Measurements from ENCODE around the gene LOXL3.
A peak's percentile ranks its signal among the peaks of the same experiment; 100 is the strongest.

The LOXL3 gene

GRCh38 chr2:74560591-74560990, 6.8 kb upstream of the LOXL3 start:
- no peak for ATAC-seq
- H3K27ac Mint-ChIP-seq = peak overlapping the region; percentile 82

DNA sequence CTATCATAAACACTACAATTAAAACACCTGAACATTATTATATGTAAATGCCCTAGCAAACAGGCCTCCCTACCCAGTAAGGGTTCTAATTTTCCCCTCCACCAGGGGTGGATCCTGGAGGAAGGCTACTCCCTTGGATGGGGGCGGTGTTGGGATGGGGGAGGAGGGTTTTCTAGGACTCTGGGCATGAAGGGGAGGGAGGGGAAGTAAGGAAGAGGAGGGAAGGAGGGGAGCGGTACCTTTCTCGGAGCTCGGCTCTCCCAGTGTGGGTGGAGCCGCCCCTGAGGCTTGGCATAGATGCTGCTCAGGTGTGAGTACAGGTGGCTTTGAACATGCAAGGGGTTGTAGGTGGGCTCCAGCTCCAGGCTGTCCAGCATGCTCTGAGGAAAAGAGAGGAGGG, 6.2 kb upstream of the LOXL3 start:
- Mint-ChIP-seq H3K36me3 (peaks cover 19% of the 10 kb centered on the region), H3K27ac (peak overlapping the region; percentile 82)
- no peak for ATAC-seq

More at GRCh38 chr2:74560591-74560990, 6.8 kb upstream of the LOXL3 start:
- Mint-ChIP-seq H3K36me3 (peaks cover 15% of the 10 kb centered on the region), H3K4me3 (no peak overlapping the region), H3K9me3 (no peaks in the 10 kb centered on the region), H3K4me1 (peaks cover 30% of the 10 kb centered on the region)
- no peak for DNase-seq (ENCODE audit: low spot score in 2 of 2)

DNA sequence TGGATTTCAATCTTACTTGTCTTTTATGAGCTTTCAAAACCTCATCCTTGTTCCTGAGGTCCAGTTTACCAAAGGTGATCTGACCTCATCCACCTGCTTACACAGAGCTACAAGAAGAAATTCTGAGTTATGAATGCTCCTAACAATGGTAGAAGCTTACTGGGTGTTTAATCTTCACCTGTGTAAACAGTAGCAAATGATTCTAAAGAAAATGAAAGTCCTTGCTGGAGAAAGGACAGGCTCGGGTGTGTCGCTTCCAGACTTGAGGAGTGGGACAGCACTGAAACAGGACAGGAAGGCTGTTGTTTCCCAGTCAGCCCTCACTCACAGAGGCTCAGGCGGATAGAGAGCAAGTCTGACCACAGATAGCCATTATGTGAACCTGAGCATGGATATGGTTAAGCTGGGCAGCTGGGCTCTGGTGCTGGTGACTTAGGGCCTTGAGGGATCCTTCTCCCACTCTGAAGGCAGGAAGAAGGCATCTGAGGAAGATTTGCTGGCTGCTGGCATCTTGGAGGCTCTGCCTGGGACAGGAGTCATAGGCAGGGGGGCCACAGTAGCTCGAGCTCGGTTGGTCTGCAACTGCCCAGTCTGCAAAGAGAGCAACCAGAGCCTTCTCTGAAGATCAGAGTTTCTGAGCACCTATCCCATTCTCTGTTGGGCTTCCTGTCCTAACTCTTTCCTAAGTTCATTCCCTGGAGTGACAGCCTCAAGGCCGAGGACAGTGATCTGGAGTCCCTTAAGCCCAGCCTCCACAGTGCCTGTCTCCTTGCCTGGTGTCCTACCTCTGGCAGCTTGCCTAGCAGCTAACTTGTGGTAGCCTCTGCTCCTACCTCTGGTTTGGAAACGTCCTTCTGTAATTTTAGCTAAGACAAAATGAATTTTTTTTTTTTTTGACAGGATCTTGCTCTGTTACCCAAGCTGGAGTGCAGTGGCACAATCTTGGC, 4.8 kb upstream of the LOXL3 start:
- Mint-ChIP-seq H3K4me1 (peaks cover 41% of the 10 kb centered on the region), H3K9me3 (no peaks in the 10 kb centered on the region), H3K27ac (no peak overlapping the region), H3K4me3 (no peak overlapping the region), H3K36me3 (peaks cover 33% of the 10 kb centered on the region)
- ATAC-seq (no peak), DNase-seq (ENCODE audit: low spot score in 2 of 2) (no peak)

More for the DNA sequence above, 6.2 kb upstream of the LOXL3 start:
- H3K9me3 Mint-ChIP-seq = no peaks in the 10 kb centered on the region
- no peak for DNase-seq (ENCODE audit: low spot score in 2 of 2)
- H3K4me1 Mint-ChIP-seq = peaks cover 36% of the 10 kb centered on the region
- H3K4me3 Mint-ChIP-seq = no peak overlapping the region

DNA sequence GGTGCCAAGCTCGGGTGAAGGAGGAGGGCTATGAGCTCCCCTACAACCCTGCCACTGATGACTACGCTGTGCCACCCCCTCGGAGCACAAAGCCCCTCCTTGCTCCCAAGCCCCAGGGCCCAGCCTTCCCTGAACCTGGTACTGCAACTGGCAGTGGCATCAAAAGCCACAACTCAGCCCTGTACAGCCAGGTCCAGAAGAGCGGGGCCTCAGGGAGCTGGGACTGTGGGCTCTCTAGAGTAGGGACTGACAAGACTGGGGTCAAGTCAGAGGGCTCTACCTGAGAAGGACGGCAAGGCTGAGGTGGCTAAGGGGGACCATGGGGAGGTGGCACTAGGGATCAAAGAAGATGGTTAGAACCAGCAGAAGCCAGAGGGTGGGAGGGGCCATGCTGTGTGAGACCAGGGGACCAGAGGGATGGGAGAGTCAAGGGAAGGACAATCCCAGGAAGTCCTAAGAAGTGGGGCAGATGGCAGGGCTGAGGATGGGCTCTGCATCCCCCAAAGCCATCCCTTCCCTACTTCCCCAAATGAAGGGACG, 3.2 kb upstream of the LOXL3 start:
- ATAC-seq = no peak
- Mint-ChIP-seq H3K9me3 (no peaks in the 10 kb centered on the region), H3K36me3 (peaks cover 36% of the 10 kb centered on the region), H3K4me1 (peaks cover 43% of the 10 kb centered on the region), H3K4me3 (peak overlapping the region; percentile 84), H3K27ac (no peak overlapping the region)
- DNase-seq (ENCODE audit: low spot score in 2 of 2) = no peak

- peaks cover 36% of the 10 kb centered on the region for H3K36me3 Mint-ChIP-seq
- peaks cover 39% of the 10 kb centered on the region for H3K4me1 Mint-ChIP-seq
- ATAC-seq (no peak), DNase-seq (ENCODE audit: low spot score in 2 of 2) (no peak)
- H3K4me3 Mint-ChIP-seq = peak overlapping the region; percentile 84
- H3K27ac Mint-ChIP-seq = no peak overlapping the region
- no peaks in the 10 kb centered on the region for H3K9me3 Mint-ChIP-seq
Observed at GRCh38 chr2:74556159-74556558, 2.4 kb upstream of the LOXL3 start.

DNA sequence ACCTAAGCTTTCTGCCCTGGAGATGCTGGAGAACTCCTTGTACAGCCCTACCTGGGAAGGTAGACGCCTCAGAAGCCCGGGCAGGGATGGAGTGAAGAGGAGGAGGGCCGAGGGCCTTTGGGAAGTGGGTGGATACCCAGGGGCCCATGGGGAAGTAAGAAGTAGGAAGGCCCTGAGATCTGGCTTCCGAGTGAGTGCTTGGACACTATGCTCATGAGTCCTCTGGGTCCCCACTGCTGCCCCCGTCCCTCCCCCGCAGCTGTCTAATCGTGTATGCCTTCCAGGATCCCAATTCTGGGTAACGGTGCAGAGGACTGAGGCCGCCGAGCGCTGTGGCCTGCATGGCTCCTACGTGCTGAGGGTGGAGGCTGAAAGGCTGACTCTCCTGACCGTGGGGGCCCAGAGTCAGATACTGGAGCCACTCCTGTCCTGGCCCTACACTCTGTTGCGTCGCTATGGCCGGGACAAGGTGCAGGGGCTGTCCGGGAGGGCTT, 1.9 kb upstream of the LOXL3 start:
- H3K4me3 Mint-ChIP-seq = peak overlapping the region; percentile 84
- DNase-seq (ENCODE audit: low spot score in 2 of 2) (no peak), ATAC-seq (no peak)
- H3K36me3 Mint-ChIP-seq = peaks cover 36% of the 10 kb centered on the region
- H3K9me3 Mint-ChIP-seq = no peaks in the 10 kb centered on the region
- H3K4me1 Mint-ChIP-seq = peaks cover 37% of the 10 kb centered on the region
- H3K27ac Mint-ChIP-seq = peak overlapping the region; percentile 93

- peak; percentile 67 for ATAC-seq
- peak in 1 of 2 donors; percentile 74 for DNase-seq (ENCODE audit: low spot score in 2 of 2)
- peaks cover 33% of the 10 kb centered on the region for H3K4me1 Mint-ChIP-seq
- peaks cover 36% of the 10 kb centered on the region for H3K36me3 Mint-ChIP-seq
- H3K27ac Mint-ChIP-seq = peak overlapping the region; percentile 93
- H3K9me3 Mint-ChIP-seq = no peaks in the 10 kb centered on the region
- H3K4me3 Mint-ChIP-seq = peak overlapping the region; percentile 84
Observed at GRCh38 chr2:74554820-74555531, 1.2 kb upstream of the LOXL3 start.

DNA sequence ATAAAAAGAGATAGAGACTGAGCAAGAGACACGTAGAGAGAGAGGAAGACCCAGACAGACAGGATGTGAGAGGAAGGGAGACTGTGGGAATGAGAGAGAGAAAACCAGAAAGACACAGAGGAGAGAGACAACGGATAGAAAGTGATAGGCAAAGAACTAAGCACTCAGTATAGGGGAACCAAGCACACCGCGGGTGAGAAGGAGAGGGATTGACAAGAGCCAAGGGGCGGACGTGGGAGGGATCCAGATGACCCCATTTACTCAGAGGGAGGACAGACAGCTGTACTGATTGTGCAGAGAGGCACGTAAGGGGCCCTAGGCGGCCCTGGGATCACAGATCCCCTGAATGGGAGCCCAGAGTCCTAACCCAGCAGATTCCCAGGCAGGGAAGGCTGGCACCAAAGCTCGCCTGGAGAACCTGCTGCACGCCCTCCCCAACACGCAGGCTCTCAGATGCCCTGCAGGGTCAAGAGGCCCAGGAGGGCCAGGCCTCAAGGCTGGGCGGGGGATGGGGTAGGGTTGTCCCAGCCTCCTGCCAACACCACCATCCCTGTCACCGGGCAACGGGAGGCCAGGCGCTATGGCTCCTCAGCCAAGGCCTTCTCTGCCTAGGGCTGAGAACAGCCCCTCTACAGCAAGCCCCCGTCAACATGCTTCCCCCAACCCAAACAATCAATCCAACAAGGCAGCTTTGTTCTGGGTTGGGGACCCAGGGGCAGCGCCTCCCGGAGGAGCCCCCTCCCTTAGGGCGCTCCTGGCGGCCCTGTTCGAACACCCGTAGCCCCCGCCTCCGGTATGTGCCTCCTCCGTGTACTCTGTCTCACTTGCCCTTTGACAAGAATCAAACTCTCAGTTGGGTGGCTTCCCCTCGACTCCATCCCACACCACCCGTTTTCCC, 579 bp downstream of the LOXL3 start:
- Mint-ChIP-seq H3K4me3 (peak overlapping the region; percentile 84), H3K36me3 (peaks cover 36% of the 10 kb centered on the region), H3K9me3 (no peaks in the 10 kb centered on the region), H3K4me1 (peaks cover 42% of the 10 kb centered on the region), H3K27ac (peak overlapping the region; percentile 93)
- DNase-seq (ENCODE audit: low spot score in 2 of 2) (no peak), ATAC-seq (no peak)

DNA sequence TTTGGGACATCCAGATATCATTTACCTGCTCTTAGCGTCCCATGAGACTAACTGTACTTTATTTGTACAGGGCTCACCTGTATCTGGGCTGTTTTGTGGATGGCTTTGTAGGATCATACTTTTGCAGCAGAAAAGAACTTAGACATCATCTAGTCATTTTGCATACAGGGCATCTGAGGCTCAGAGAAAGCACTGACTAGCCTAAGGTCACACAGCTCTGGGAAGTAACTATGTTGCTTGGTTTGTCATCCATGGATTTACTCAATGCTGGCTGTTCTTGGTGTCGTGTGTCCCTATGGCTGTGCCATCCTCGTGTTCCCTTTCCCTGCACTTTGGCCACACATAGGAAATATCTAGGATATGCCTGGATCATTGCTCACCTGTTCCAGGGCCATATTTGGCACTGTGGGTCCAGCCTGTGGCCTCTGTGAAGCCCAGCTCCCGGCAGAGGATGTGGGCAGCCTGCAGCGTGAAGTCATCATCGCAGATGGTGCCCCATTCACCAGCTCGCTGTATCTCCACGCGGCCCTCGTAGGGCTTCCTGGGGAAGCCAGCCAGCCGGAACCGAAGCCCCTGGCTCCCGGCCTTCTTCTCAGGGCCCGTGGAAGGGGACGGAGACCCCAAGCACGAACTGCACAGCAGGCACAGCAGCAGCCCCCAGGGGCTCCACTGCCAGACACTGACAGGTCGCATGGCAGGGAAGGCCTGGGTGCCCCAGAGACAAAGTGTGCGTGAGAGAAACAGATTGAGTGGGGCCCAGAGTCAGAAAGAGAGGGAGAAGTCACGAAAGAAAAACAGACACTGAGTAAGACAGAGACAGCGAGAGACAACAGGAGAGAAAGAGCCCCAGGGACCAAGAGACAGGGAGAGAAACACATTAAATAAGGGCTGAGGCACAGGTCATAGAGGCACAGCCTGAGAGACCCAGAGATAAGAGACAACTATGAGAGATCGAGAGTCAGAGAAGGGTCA, 1.5 kb downstream of the LOXL3 start:
- Mint-ChIP-seq H3K9me3 (no peaks in the 10 kb centered on the region), H3K4me3 (peak overlapping the region; percentile 84), H3K4me1 (peaks cover 44% of the 10 kb centered on the region), H3K27ac (peak overlapping the region; percentile 32), H3K36me3 (peaks cover 33% of the 10 kb centered on the region)
- ATAC-seq (no peak), DNase-seq (ENCODE audit: low spot score in 2 of 2) (no peak)

GRCh38 chr2:74551530-74551929, 2.2 kb downstream of the LOXL3 start:
- DNase-seq (ENCODE audit: low spot score in 2 of 2) (no peak), ATAC-seq (no peak)
- Mint-ChIP-seq H3K4me1 (peaks cover 44% of the 10 kb centered on the region), H3K36me3 (peaks cover 26% of the 10 kb centered on the region), H3K27ac (no peak overlapping the region), H3K9me3 (no peaks in the 10 kb centered on the region), H3K4me3 (no peak overlapping the region)

DNA sequence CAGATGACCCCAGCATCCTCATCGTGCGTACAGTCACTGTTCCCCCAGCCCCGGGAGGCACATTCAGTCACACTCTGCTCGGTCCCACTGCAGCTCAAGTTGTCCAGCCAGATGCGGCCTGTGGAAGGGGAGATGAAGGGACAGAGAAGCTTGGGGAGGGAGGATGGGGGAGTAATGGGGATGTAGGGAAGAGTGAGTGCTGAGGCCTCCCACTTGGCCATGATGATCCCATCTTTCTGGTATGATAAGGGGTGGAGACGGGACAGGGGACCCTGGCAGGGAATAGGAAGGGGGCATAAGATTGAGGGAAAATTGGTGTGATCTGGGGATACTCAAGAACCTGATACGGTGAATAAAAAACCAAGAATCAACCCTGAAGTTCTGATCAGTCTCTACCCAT, 3.5 kb downstream of the LOXL3 start:
- H3K9me3 Mint-ChIP-seq = no peaks in the 10 kb centered on the region
- peaks cover 32% of the 10 kb centered on the region for H3K4me1 Mint-ChIP-seq
- H3K4me3 Mint-ChIP-seq = peak overlapping the region; percentile 65
- H3K36me3 Mint-ChIP-seq = peaks cover 19% of the 10 kb centered on the region
- DNase-seq (ENCODE audit: low spot score in 2 of 2) = no peak
- ATAC-seq = no peak
- H3K27ac Mint-ChIP-seq = no peak overlapping the region

DNA sequence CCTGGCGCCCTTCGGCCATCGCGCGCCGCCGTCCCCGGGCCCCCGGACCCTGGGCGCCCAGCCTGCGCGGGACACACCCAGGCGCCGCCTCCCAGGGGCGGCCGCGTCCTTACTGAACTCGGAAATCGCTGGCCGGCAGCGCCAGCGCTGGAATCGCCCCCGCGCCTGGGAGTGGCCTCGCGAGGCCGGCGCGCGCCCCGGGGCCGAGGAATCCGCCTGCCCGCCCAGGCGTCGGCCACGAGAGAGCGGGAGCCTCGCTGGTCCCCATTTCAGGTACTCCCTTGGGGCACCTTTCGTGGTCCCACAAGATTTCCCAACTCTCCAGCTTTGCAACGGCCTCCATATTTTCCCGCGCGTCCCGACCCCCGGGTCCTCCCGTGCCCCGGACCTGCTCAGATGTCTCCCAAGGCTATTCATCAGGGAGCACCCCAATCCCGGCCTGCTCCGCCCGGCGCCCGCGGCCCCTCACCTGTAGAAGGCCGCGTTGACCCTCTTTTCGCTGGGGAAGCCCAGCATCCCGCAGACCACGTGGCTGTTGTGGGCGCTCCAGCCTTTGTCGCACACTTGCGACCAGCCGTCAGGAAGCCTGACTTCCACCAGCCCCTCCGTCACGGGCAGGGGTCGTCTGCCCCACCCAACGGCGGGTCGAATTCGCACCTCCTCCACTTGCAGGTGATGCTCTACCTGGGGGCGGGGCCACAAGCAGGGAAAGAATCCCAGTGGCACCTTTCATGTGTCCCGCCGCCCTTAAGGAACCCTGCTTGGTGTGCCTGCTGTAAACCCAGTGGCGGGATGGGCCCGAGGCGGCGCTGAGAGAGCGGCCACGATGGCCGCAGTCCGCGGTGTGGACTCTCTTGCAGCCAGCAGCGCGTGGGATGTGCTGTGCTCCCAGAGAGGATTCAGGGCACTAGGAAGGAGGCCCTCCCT, 4.6 kb downstream of the LOXL3 start:
- Mint-ChIP-seq H3K36me3 (peaks cover 9% of the 10 kb centered on the region), H3K4me3 (peak overlapping the region; percentile 65), H3K9me3 (no peaks in the 10 kb centered on the region), H3K27ac (no peak overlapping the region), H3K4me1 (peaks cover 29% of the 10 kb centered on the region)
- ATAC-seq (peak; percentile 68), DNase-seq (ENCODE audit: low spot score in 2 of 2) (no peak)
